NCI-H2171 treated with DMSO at 0.1 percent for 48 hours (cell line): ENCODE measurements around the gene LRCH3.

Source experiments
- DNase-seq: peaks from one replicate; lab custom pipeline; 2025; lab: John Stamatoyannopoulos, UW

The LRCH3 gene

GRCh38 chr3:197791113-197791891 is at the start of gene LRCH3:
Gene LRCH3, plus strand, starts transcription at chr3:197791254. Its CDS starts 25 bp downstream, at chr3:197791279.
- peak; percentile 75 for DNase-seq

DNA sequence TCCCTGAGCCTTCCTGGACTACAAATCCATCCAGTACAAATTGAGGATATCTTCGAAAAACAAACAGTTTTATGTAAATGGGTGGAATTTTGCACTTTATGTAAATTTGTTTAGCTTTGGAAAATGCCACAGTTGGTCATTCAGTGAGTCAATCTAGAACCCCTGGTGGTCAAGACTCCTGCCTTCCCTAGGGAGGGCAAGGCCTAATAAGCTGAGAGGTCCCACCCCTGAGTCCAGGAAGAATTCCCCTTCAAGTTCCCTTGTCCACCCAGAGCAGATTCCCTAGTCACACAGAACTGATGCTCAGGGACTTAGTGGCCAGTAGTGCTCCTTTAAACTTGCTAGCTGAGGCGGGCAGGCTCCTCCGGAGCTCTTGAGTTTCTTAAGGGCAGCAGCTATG is 48.3 kb upstream of the LRCH3 start:
- no peak for DNase-seq

- no peak for DNase-seq
Observed at GRCh38 chr3:197746209-197746608, 44.8 kb upstream of the LRCH3 start.

GRCh38 chr3:197746801-197747237 is 44.2 kb upstream of the LRCH3 start:
- no peak for DNase-seq

DNA sequence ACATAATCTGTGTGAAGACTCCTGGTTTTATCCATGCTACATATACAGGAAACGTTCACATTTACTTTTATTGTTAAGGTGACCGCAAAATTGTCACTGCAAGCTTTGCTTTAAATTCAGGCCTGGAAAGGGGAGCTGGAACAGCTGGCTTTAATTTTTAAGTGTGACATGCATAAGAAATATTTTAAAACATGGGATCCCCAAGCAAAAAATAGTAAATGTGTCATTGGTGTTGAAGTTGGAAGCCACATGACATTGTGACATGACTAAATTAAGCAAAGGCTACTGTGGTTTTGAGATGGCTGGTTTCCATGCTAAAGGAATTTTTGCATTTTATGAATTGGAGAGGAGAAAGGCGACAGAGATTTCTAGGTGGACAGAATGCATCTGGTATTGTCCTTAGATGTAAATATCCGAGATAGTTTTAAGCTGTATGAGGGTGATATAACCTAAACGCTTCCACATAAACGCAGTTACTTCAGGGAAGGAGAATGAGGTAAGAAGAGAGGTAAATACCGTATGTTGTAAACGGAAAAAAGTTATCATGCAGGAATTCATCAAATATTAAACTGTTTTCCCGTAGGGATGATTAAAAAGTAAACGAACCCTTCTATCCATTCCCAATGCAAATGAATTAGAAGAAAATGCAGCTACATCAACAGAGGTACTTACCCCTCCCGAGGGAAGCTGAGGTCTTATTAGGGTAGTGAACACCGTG is 42.3 kb upstream of the LRCH3 start:
- DNase-seq = no peak

DNA sequence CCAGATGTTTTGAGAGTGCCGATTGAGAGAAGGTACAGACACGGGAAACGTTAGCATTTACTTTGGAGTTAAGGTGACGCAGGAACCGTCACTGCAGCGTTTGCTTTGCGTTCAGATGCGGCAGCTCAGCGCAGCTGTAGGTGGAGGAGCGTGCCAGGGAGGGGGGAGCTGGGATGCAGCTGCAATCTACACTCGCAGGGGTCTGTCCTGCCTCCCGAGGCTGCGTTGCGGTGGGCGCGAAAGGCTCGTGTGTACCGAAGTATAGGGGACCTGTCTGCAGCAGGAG is 41.8 kb upstream of the LRCH3 start:
- peak; percentile 92 for DNase-seq

DNA sequence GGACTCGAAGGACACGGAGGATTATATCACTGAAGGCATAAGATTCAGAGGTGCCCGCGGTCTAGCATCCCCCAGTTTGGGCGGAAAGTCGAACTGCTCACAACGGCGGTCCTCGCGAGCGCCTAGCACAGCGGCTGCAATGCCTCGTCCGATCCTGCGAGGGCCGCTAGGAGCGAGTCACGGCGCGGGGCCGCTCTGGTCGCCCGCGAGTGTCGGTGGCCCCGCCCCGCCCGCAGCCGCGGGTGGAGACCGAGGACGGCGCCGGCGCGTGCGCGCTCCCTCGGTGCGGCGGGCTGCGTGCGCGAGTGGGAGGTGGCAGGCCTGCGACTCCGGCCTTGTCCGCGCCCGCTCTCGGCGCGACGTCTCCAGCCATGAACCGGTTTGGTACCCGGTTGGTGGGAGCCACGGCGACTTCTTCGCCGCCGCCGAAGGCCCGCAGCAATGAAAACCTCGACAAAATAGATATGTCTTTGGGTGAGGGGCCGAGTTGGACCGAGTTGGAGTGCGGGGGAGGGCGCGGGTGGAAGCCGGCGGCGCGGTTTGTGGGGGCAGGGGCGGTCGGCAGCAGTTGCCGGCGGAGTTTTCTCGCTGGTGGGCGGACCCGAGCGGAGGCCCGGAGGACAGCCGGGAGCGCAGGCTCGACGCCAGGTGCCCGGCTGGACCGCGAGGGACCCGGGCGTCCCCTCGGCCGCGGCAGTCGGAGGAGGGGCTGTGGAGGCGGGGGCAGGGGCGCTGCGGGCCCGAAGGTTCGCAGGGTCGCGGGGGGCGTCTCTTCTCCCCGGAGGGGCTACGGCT is 41.3 kb upstream of the LRCH3 start, which contains the start of gene FYTTD1:
FYTTD1 (plus strand) TSS at position 283 of the 795 bp plus-strand sequence; CDS start at position 372, 89 bp downstream.
- peak; percentile 92 for DNase-seq

GRCh38 chr3:197750396-197750831 is 40.6 kb upstream of the LRCH3 start:
- peak; percentile 62 for DNase-seq

- peak; percentile 57 for DNase-seq
Observed at GRCh38 chr3:197750858-197751737, 40.0 kb upstream of the LRCH3 start.

- DNase-seq = no peak
Observed at GRCh38 chr3:197752107-197752506, 38.9 kb upstream of the LRCH3 start.

DNA sequence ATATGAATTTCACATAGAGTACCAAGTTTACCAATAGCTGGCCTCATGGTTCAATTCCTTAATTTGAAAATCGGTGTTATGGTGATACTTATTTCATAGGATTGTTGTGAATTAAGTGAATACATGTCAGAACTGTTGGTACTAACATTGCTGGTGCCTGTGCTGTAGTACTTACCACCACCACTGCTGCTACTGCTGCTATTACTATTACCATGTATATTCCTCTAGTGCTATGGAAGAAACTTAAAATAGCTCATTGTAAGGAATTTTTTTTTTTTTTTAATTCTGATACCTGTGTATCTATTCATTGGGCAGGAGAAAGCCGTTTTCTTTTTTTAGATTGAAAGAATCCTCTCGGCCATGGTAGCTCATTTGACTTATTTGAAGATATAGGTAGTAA is 37.8 kb upstream of the LRCH3 start:
- no peak for DNase-seq

GRCh38 chr3:197756704-197757103 is 34.4 kb upstream of the LRCH3 start:
- no peak for DNase-seq

DNA sequence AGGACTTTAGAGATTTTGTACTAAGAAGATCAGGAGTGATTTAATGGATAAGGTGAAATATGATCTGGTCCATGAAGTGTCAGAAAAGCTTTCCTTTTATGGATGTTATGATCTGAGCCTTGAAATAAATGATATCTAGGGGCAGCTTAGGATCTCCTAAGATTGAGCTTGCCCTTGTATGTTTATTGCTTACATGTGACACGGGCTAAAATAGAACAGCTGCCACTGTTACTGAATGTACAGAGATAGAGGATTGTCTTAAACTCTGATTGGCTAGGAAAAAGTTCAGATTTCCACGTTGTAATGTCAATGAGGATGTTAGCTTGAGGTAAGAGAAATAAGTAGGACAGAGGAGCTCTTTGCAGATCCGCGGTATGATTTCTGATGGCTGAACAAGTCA is 32.5 kb upstream of the LRCH3 start:
- DNase-seq = no peak

- DNase-seq = no peak
Observed at GRCh38 chr3:197761784-197762183, 29.3 kb upstream of the LRCH3 start.

GRCh38 chr3:197775317-197775716 is 15.7 kb upstream of the LRCH3 start:
- no peak for DNase-seq

DNA sequence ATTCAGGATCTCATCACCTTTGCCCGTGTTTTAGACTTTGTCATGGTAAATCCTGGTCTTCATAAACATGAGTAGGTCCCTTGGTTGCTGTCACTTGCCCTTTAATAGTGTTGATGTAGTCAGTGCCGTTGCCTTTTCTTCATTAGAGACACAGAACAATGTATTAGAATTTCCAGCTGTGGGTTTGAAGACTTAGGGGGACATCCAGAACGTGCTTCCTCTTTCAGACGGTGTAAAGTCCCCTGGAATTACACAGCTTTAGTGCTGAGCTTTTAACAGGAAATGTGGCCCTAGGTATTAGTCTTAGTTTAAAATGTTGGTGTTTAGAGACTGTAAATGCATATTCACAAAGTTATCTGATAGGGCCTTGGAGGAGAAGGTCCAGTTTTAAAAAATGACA is 8.8 kb upstream of the LRCH3 start:
- DNase-seq = no peak

DNA sequence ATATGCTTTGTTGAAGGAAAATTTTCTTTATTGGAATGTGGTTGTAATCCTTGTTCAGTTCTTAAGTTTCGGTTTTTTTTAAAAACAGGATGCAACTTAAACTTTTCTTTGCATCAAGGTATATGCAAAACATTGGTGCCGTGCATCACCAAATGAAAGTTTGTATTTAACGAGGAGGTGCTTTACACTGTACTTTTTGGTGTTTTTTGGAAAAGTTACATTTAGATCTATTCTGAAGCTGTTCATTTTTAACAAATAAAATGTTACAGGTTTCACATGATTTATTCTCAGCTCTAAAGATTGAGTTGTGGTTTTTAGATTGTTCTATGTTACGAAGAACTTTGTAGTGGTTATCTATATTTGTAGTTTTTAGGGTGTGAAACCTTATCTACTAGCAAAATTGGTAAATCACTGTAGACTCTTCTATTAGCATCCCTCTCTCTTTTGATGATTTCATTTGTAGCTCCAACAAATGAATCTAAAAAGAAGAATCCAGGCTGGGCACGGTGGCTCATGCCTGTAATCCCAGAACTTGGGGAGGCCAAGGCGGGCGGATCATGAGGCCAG is 7.0 kb upstream of the LRCH3 start:
- no peak for DNase-seq

- DNase-seq = no peak
Observed at GRCh38 chr3:197787412-197787811, 3.6 kb upstream of the LRCH3 start.

DNA sequence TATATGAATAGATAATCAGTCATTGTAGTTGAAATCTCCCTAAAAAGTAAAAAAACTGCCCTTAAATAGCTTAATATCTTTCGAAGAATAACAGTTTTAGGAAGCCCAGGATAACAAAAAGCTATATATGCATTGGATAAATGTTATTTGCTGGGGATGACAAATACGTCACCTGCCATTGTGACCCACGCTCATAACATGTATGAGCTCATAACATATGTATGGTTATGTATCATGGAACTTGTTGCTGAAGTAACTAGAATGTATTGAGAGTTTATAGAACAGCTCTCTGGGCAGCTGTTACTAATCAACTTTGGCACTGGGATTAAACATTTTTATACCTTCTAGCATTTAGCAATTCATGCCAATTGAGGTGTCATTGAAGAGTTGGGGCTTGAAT is 1.7 kb upstream of the LRCH3 start:
- DNase-seq = no peak

GRCh38 chr3:197790033-197790432 is 1.0 kb upstream of the LRCH3 start:
- no peak for DNase-seq
